ENCODE data around the gene CMTM2.

Gene CMTM2

GRCh38 chr16:66600477-66600876 is 21.2 kb downstream of the CMTM2 start:
- Histone ChIP-seq H3K4me2 (ENCODE audit: low read depth, low read length, poor library complexity, severe bottlenecking) (no peak overlapping the region), H3K4me1 (ENCODE audit: insufficient read depth, low read length, poor library complexity, severe bottlenecking) (peaks cover 8% of the 10 kb centered on the region), H3K4me3 (ENCODE audit: low read length, poor library complexity, severe bottlenecking) (no peak overlapping the region)

GRCh38 chr16:66601471-66601870 is 22.2 kb downstream of the CMTM2 start:
- peaks cover 6% of the 10 kb centered on the region; the same call in 1 of the 2 replicates for H3K9me3 ChIP-seq (ENCODE audit: insufficient read depth, low read depth, low read length)
- peaks cover 3% of the 10 kb centered on the region; the same call in 1 of the 2 replicates for H3F3A ChIP-seq (ENCODE audit: low read depth)
- H3K4me2 ChIP-seq (ENCODE audit: low read depth, low read length, poor library complexity, severe bottlenecking), result no peak overlapping the region
- peaks cover 6% of the 10 kb centered on the region for H3K27me3 ChIP-seq (ENCODE audit: insufficient read depth, low read length, poor library complexity, severe bottlenecking)
- H3K79me2 ChIP-seq (ENCODE audit: insufficient read depth, low read length), result peaks cover 18% of the 10 kb centered on the region
- no peak overlapping the region for H3K9ac ChIP-seq (ENCODE audit: low read depth, low read length, poor library complexity, severe bottlenecking)
- no peak overlapping the region for H2AFZ ChIP-seq (ENCODE audit: low read length)
- H4K20me1 ChIP-seq (ENCODE audit: insufficient read depth, low read length, poor library complexity, severe bottlenecking), result peaks cover 16% of the 10 kb centered on the region
- no peaks in the 10 kb centered on the region for H3K9me2 ChIP-seq (replicated peaks; ENCODE audit: low read depth, low read length)
- TF ChIP-seq EZH2phosphoT487 (IDR thresholded peaks at IDR 0.05; ENCODE audit: borderline replicate concordance) (no peak), CTCF (conservative IDR thresholded peaks at IDR 0.05; ENCODE audit: low read length) (no peak)
- peaks cover 17% of the 10 kb centered on the region for H3K4me1 ChIP-seq (ENCODE audit: insufficient read depth, low read length, poor library complexity, severe bottlenecking)
- H3K36me3 ChIP-seq (ENCODE audit: insufficient read depth, low read length), result no peaks in the 10 kb centered on the region
- H3K4me3 ChIP-seq (ENCODE audit: low read length, poor library complexity, severe bottlenecking), result no peak overlapping the region

More at GRCh38 chr16:66600477-66600876, 21.2 kb downstream of the CMTM2 start:
- peaks cover 8% of the 10 kb centered on the region for H3K79me2 ChIP-seq (ENCODE audit: insufficient read depth, low read length)
- H3K9me2 ChIP-seq (replicated peaks; ENCODE audit: low read depth, low read length), result no peaks in the 10 kb centered on the region
- no peaks in the 10 kb centered on the region for H3K36me3 ChIP-seq (ENCODE audit: insufficient read depth, low read length)
- peaks cover 6% of the 10 kb centered on the region for H4K20me1 ChIP-seq (ENCODE audit: insufficient read depth, low read length, poor library complexity, severe bottlenecking)
- peaks cover 6% of the 10 kb centered on the region; the same call in 1 of the 2 replicates for H3K9me3 ChIP-seq (ENCODE audit: insufficient read depth, low read depth, low read length)
- peaks cover 3% of the 10 kb centered on the region; the same call in 1 of the 2 replicates for H3F3A ChIP-seq (ENCODE audit: low read depth)
- peaks cover 6% of the 10 kb centered on the region for H3K27me3 ChIP-seq (ENCODE audit: insufficient read depth, low read length, poor library complexity, severe bottlenecking)
- TF ChIP-seq CTCF (conservative IDR thresholded peaks at IDR 0.05; ENCODE audit: low read length) (no peak), EZH2phosphoT487 (IDR thresholded peaks at IDR 0.05; ENCODE audit: borderline replicate concordance) (no peak)
- H3K9ac ChIP-seq (ENCODE audit: low read depth, low read length, poor library complexity, severe bottlenecking), result no peak overlapping the region
- no peak overlapping the region for H2AFZ ChIP-seq (ENCODE audit: low read length)

DNA sequence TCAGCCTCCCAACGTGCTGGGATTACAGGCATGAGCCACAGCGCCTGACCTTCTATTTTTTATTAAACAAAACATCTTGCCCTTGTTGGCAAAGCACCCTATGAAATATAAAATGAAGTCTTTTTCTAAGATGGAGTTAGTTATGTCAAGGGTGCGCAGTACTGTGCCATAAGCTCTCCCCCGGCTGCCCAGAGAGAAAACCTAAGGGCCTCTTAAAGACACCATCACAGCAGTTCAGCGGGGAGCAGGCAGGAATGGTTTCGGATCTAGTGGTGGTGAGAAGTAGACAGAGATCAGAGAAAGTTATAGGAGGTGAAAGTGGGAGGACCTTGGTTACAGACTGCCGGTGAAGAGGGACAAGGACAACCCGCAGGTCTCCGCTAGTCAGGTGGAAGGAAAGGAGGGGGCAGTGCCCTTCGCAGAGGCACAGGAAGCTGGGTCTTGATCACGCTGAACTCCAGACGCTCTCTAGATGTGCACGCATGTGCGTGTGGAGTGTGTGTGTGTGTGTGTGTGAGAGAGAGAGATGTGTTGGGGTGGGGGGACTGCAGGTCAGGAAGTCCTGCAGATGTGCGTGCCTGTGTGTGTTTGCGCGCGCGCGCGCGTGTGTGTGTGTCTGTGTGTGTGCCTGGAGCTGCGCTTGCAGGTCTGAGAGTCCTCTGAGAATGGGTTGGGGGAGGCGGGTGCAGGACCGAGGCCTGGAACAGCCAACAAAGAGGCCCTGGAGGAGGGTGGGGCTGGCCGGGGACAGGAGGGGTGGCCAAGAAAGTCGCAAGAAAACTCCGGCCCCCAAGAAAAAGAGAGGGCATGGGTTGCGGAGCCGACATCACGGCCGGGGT is 24.5 kb downstream of the CMTM2 start:
- peaks cover 6% of the 10 kb centered on the region for H3K27me3 ChIP-seq (ENCODE audit: insufficient read depth, low read length, poor library complexity, severe bottlenecking)
- no peaks in the 10 kb centered on the region; the same call in 1 of the 2 replicates for H3K36me3 ChIP-seq (ENCODE audit: insufficient read depth, low read length)
- peak overlapping the region; percentile 87 for H2AFZ ChIP-seq (ENCODE audit: low read length)
- peak overlapping the region; percentile 93 for H3K9ac ChIP-seq (ENCODE audit: low read depth, low read length, poor library complexity, severe bottlenecking)
- peak overlapping the region; percentile 81 for H3K4me2 ChIP-seq (ENCODE audit: low read depth, low read length, poor library complexity, severe bottlenecking)
- peak overlapping the region; percentile 89 for H3K4me3 ChIP-seq (ENCODE audit: low read length, poor library complexity, severe bottlenecking)
- peaks cover 38% of the 10 kb centered on the region for H4K20me1 ChIP-seq (ENCODE audit: insufficient read depth, low read length, poor library complexity, severe bottlenecking)
- no peaks in the 10 kb centered on the region for H3K9me2 ChIP-seq (replicated peaks; ENCODE audit: low read depth, low read length)
- TF ChIP-seq CTCF (conservative IDR thresholded peaks at IDR 0.05; ENCODE audit: low read length) (no peak), EZH2phosphoT487 (IDR thresholded peaks at IDR 0.05; ENCODE audit: borderline replicate concordance) (no peak)
- H3K9me3 ChIP-seq (ENCODE audit: insufficient read depth, low read depth, low read length), result peaks cover 6% of the 10 kb centered on the region; the same call in 1 of the 2 replicates
- peaks cover 37% of the 10 kb centered on the region for H3K79me2 ChIP-seq (ENCODE audit: insufficient read depth, low read length)
- H3K4me1 ChIP-seq (ENCODE audit: insufficient read depth, low read length, poor library complexity, severe bottlenecking), result peaks cover 36% of the 10 kb centered on the region
- peaks cover 3% of the 10 kb centered on the region; the same call in 1 of the 2 replicates for H3F3A ChIP-seq (ENCODE audit: low read depth)

Data from Loucy (cell line).